ENCODE results near the gene SLC35D2.
"Not testable (repeated sequence)": the region's sequence is repeated elsewhere in the genome, so short reads cannot be mapped to it uniquely, and the experiment has no call there.

SLC35D2 gene

GRCh38 chr9:96309850-96310249, 73.7 kb downstream of the SLC35D2 start:
- Histone ChIP-seq H3K79me2 (no peaks in the 10 kb centered on the region), H3K27ac (no peak overlapping the region), H3K4me2 (ENCODE audit: low read length) (no peak overlapping the region), H3K9me3 (ENCODE audit: control insufficient read depth, low read length) (no peaks in the 10 kb centered on the region), H3K36me3 (ENCODE audit: control insufficient read depth, insufficient read depth, low read length) (no peaks in the 10 kb centered on the region), H3K4me1 (no peaks in the 10 kb centered on the region), H2AFZ (no peak overlapping the region), H3K9ac (no peak overlapping the region), H3K4me3 (ENCODE audit: low read depth, low read length) (no peak overlapping the region), H3K27me3 (ENCODE audit: control insufficient read depth, insufficient read depth, low read length) (no peaks in the 10 kb centered on the region)
- no peak for TF ChIP-seq CTCF (IDR thresholded peaks at IDR 0.05)

GRCh38 chr9:96306958-96307357, 76.6 kb downstream of the SLC35D2 start:
- not testable (repeated sequence) for H3K4me3 ChIP-seq (ENCODE audit: low read depth, low read length); H3K9me3 ChIP-seq (ENCODE audit: control insufficient read depth, low read length); H2AFZ ChIP-seq; H3K36me3 ChIP-seq (ENCODE audit: control insufficient read depth, insufficient read depth, low read length); H3K27ac ChIP-seq; H3K27me3 ChIP-seq (ENCODE audit: control insufficient read depth, insufficient read depth, low read length); H3K4me2 ChIP-seq (ENCODE audit: low read length); H3K9ac ChIP-seq; H3K79me2 ChIP-seq; H3K4me1 ChIP-seq

GRCh38 chr9:96305171-96305570, 78.3 kb downstream of the SLC35D2 start:
- no peak overlapping the region for H3K4me2 ChIP-seq (ENCODE audit: low read length)
- H2AFZ ChIP-seq, result no peak overlapping the region
- no peaks in the 10 kb centered on the region for H3K4me1 ChIP-seq
- no peaks in the 10 kb centered on the region for H3K36me3 ChIP-seq (ENCODE audit: control insufficient read depth, insufficient read depth, low read length)
- no peaks in the 10 kb centered on the region for H3K27me3 ChIP-seq (ENCODE audit: control insufficient read depth, insufficient read depth, low read length)
- H3K9ac ChIP-seq, result no peak overlapping the region
- TF ChIP-seq CTCF (IDR thresholded peaks at IDR 0.05), result no peak
- H3K9me3 ChIP-seq (ENCODE audit: control insufficient read depth, low read length), result no peaks in the 10 kb centered on the region
- no peaks in the 10 kb centered on the region for H3K79me2 ChIP-seq
- H3K4me3 ChIP-seq (ENCODE audit: low read depth, low read length), result no peak overlapping the region
- H3K27ac ChIP-seq, result no peak overlapping the region

GRCh38 chr9:96304230-96304629, 79.3 kb downstream of the SLC35D2 start:
- H3K9ac ChIP-seq, result no peak overlapping the region
- no peaks in the 10 kb centered on the region for H3K4me1 ChIP-seq
- H3K4me2 ChIP-seq (ENCODE audit: low read length), result no peak overlapping the region
- TF ChIP-seq CTCF (IDR thresholded peaks at IDR 0.05), result no peak
- no peaks in the 10 kb centered on the region for H3K79me2 ChIP-seq
- no peaks in the 10 kb centered on the region for H3K36me3 ChIP-seq (ENCODE audit: control insufficient read depth, insufficient read depth, low read length)
- H3K27me3 ChIP-seq (ENCODE audit: control insufficient read depth, insufficient read depth, low read length), result no peaks in the 10 kb centered on the region
- H3K27ac ChIP-seq, result no peak overlapping the region
- no peaks in the 10 kb centered on the region for H3K9me3 ChIP-seq (ENCODE audit: control insufficient read depth, low read length)
- no peak overlapping the region for H2AFZ ChIP-seq
- H3K4me3 ChIP-seq (ENCODE audit: low read depth, low read length), result no peak overlapping the region

GRCh38 chr9:96302021-96302420, 81.5 kb downstream of the SLC35D2 start, which contains the start of gene HSD17B3:
Gene HSD17B3, minus strand, starts transcription at chr9:96302176. Its CDS starts 72 bp downstream, at chr9:96302104.
- Histone ChIP-seq H3K4me2 (ENCODE audit: low read length) (no peak within 1 kb of the TSS), H3K27me3 (ENCODE audit: control insufficient read depth, insufficient read depth, low read length) (no peaks in the 10 kb centered on the region), H3K4me3 (ENCODE audit: low read depth, low read length) (no peak within 1 kb of the TSS), H3K79me2 (no peaks in the 10 kb centered on the region), H3K9ac (no peak within 1 kb of the TSS), H3K27ac (no peak within 1 kb of the TSS), H2AFZ (no peak within 1 kb of the TSS), H3K36me3 (ENCODE audit: control insufficient read depth, insufficient read depth, low read length) (no peaks in the 10 kb centered on the region), H3K4me1 (no peaks in the 10 kb centered on the region), H3K9me3 (ENCODE audit: control insufficient read depth, low read length) (no peaks in the 10 kb centered on the region)
- no peak for TF ChIP-seq CTCF (IDR thresholded peaks at IDR 0.05)

All from parathyroid adenoma (tissue), 2 donors.